ENCODE measurements around the gene NR1I3.
"Not testable (repeated sequence)": the region's sequence is repeated elsewhere in the genome, so short reads cannot be mapped to it uniquely, and the experiment has no call there.

NR1I3 gene

GRCh38 chr1:161225534-161226319 is 12.3 kb downstream of the NR1I3 start, which contains the start of gene TOMM40L:
TOMM40L (plus strand) TSS chr1:161226060; CDS start chr1:161226490, 430 bp downstream.
- Histone ChIP-seq H3K27me3 (ENCODE audit: control insufficient read depth in 1 of 2, insufficient read depth in 2 of 2, low read length in 2 of 2) (no peaks in the 10 kb centered on the region), H3K36me3 (ENCODE audit: insufficient read depth, low read length) (peaks cover 21% of the 10 kb centered on the region), H3K9ac (ENCODE audit: low read length) (peak within 1 kb of the TSS; percentile 75), H3K9me3 (ENCODE audit: low read length) (no peaks in the 10 kb centered on the region), H3K4me3 (ENCODE audit: low read depth in 1 of 2, low read length in 2 of 2) (peak within 1 kb of the TSS; percentile 91 to 95), H3K4me1 (ENCODE audit: insufficient read depth, low read length) (peaks cover 23% of the 10 kb centered on the region), H3K27ac (ENCODE audit: low read depth, low read length) (peak within 1 kb of the TSS; percentile 84)

GRCh38 chr1:161225178-161225533 is 12.8 kb downstream of the NR1I3 start:
- Histone ChIP-seq H3K27ac (ENCODE audit: low read depth, low read length) (peak overlapping the region; percentile 53), H3K36me3 (ENCODE audit: insufficient read depth, low read length) (peaks cover 21% of the 10 kb centered on the region), H3K9me3 (ENCODE audit: low read length) (no peaks in the 10 kb centered on the region), H3K9ac (ENCODE audit: low read length) (no peak overlapping the region), H3K4me1 (ENCODE audit: insufficient read depth, low read length) (peaks cover 23% of the 10 kb centered on the region), H3K4me3 (ENCODE audit: low read depth in 1 of 2, low read length in 2 of 2) (peak overlapping the region in 1 of 2 donors; percentile 20), H3K27me3 (ENCODE audit: control insufficient read depth in 1 of 2, insufficient read depth in 2 of 2, low read length in 2 of 2) (no peaks in the 10 kb centered on the region)

GRCh38 chr1:161224695-161225087 is 13.3 kb downstream of the NR1I3 start:
- Histone ChIP-seq H3K4me1 (ENCODE audit: insufficient read depth, low read length) (peaks cover 23% of the 10 kb centered on the region), H3K36me3 (ENCODE audit: insufficient read depth, low read length) (peaks cover 20% of the 10 kb centered on the region)
- not testable (repeated sequence) for H3K4me3 ChIP-seq (ENCODE audit: low read depth in 1 of 2, low read length in 2 of 2); H3K27ac ChIP-seq (ENCODE audit: low read depth, low read length); H3K27me3 ChIP-seq (ENCODE audit: control insufficient read depth in 1 of 2, insufficient read depth in 2 of 2, low read length in 2 of 2); H3K9ac ChIP-seq (ENCODE audit: low read length); H3K9me3 ChIP-seq (ENCODE audit: low read length)

- H3K36me3 ChIP-seq (ENCODE audit: insufficient read depth, low read length), result peaks cover 13% of the 10 kb centered on the region
- H3K4me1 ChIP-seq (ENCODE audit: insufficient read depth, low read length), result peaks cover 23% of the 10 kb centered on the region
- H3K27ac ChIP-seq (ENCODE audit: low read depth, low read length), result no peak overlapping the region
- no peak overlapping the region for H3K9ac ChIP-seq (ENCODE audit: low read length)
- no peaks in the 10 kb centered on the region for H3K9me3 ChIP-seq (ENCODE audit: low read length)
- H3K4me3 ChIP-seq (ENCODE audit: low read depth in 1 of 2, low read length in 2 of 2), result no peak overlapping the region
- no peaks in the 10 kb centered on the region for H3K27me3 ChIP-seq (ENCODE audit: control insufficient read depth in 1 of 2, insufficient read depth in 2 of 2, low read length in 2 of 2)
These were observed 14.0 kb downstream of the NR1I3 start for GRCh38 chr1:161223805-161224694.

GRCh38 chr1:161222175-161223019 is 15.6 kb downstream of the NR1I3 start:
- Histone ChIP-seq H3K27me3 (ENCODE audit: control insufficient read depth in 1 of 2, insufficient read depth in 2 of 2, low read length in 2 of 2) (no peaks in the 10 kb centered on the region), H3K4me1 (ENCODE audit: insufficient read depth, low read length) (peaks cover 15% of the 10 kb centered on the region), H3K9me3 (ENCODE audit: low read length) (no peaks in the 10 kb centered on the region), H3K27ac (ENCODE audit: low read depth, low read length) (no peak overlapping the region), H3K4me3 (ENCODE audit: low read depth in 1 of 2, low read length in 2 of 2) (no peak overlapping the region), H3K9ac (ENCODE audit: low read length) (no peak overlapping the region), H3K36me3 (ENCODE audit: insufficient read depth, low read length) (no peaks in the 10 kb centered on the region)

GRCh38 chr1:161220002-161220401 is 18.0 kb downstream of the NR1I3 start:
- H3K36me3 ChIP-seq (ENCODE audit: insufficient read depth, low read length), result no peaks in the 10 kb centered on the region
- no peaks in the 10 kb centered on the region for H3K27me3 ChIP-seq (ENCODE audit: control insufficient read depth in 1 of 2, insufficient read depth in 2 of 2, low read length in 2 of 2)
- no peaks in the 10 kb centered on the region for H3K9me3 ChIP-seq (ENCODE audit: low read length)
- H3K4me3 ChIP-seq (ENCODE audit: low read depth in 1 of 2, low read length in 2 of 2), result no peak overlapping the region
- no peak overlapping the region for H3K27ac ChIP-seq (ENCODE audit: low read depth, low read length)
- H3K4me1 ChIP-seq (ENCODE audit: insufficient read depth, low read length), result peaks cover under 1% of the 10 kb centered on the region
- H3K9ac ChIP-seq (ENCODE audit: low read length), result no peak overlapping the region

GRCh38 chr1:161219078-161219892 is 18.7 kb downstream of the NR1I3 start:
- H3K27ac ChIP-seq (ENCODE audit: low read depth, low read length), result no peak overlapping the region

GRCh38 chr1:161218301-161219077 is 19.5 kb downstream of the NR1I3 start:
- Histone ChIP-seq H3K4me1 (ENCODE audit: insufficient read depth, low read length) (no peaks in the 10 kb centered on the region), H3K36me3 (ENCODE audit: insufficient read depth, low read length) (peaks cover 11% of the 10 kb centered on the region), H3K27me3 (ENCODE audit: control insufficient read depth in 1 of 2, insufficient read depth in 2 of 2, low read length in 2 of 2) (no peaks in the 10 kb centered on the region), H3K27ac (ENCODE audit: low read depth, low read length) (no peak overlapping the region), H3K4me3 (ENCODE audit: low read depth in 1 of 2, low read length in 2 of 2) (no peak overlapping the region), H3K9ac (ENCODE audit: low read length) (no peak overlapping the region), H3K9me3 (ENCODE audit: low read length) (no peaks in the 10 kb centered on the region)

More at GRCh38 chr1:161219078-161219892, 18.7 kb downstream of the NR1I3 start:
- H3K9me3 ChIP-seq (ENCODE audit: low read length), result no peaks in the 10 kb centered on the region
- no peak overlapping the region for H3K9ac ChIP-seq (ENCODE audit: low read length)
- H3K27me3 ChIP-seq (ENCODE audit: control insufficient read depth in 1 of 2, insufficient read depth in 2 of 2, low read length in 2 of 2), result no peaks in the 10 kb centered on the region
- H3K4me3 ChIP-seq (ENCODE audit: low read depth in 1 of 2, low read length in 2 of 2), result no peak overlapping the region
- no peaks in the 10 kb centered on the region for H3K4me1 ChIP-seq (ENCODE audit: insufficient read depth, low read length)
- peaks cover 3% of the 10 kb centered on the region for H3K36me3 ChIP-seq (ENCODE audit: insufficient read depth, low read length)

GRCh38 chr1:161217831-161218230 is 20.2 kb downstream of the NR1I3 start:
- no peaks in the 10 kb centered on the region for H3K9me3 ChIP-seq (ENCODE audit: low read length)
- no peak overlapping the region for H3K9ac ChIP-seq (ENCODE audit: low read length)
- H3K36me3 ChIP-seq (ENCODE audit: insufficient read depth, low read length), result peaks cover 17% of the 10 kb centered on the region
- no peaks in the 10 kb centered on the region for H3K4me1 ChIP-seq (ENCODE audit: insufficient read depth, low read length)
- H3K4me3 ChIP-seq (ENCODE audit: low read depth in 1 of 2, low read length in 2 of 2), result no peak overlapping the region
- no peaks in the 10 kb centered on the region for H3K27me3 ChIP-seq (ENCODE audit: control insufficient read depth in 1 of 2, insufficient read depth in 2 of 2, low read length in 2 of 2)
- H3K27ac ChIP-seq (ENCODE audit: low read depth, low read length), result peak overlapping the region; percentile 16
